HL-60 (cell line): ENCODE results near the gene SLC12A8.

Experiments used
- DNase-seq, 2 experiments: peaks; one replicate each; pipeline ENCODE4 v3.0.0-alpha.2; 2010 to 2020; ENCODE audit warnings: low read depth in 1 of 2, low spot score in 1 of 2
- H3K27ac ChIP-seq: fragments of 250-450 bp; sonication (Bioruptor Pico); replicated peaks from 2 replicates; pipeline ENCODE4 v1.5.1; 2020; ENCODE audit warnings: mild to moderate bottlenecking, moderate library complexity
- H3K27me3 ChIP-seq: fragments of 250-450 bp; sonication (Bioruptor Pico); 2 replicates; pipeline ENCODE4 v1.5.1; 2021; ENCODE audit warnings: mild to moderate bottlenecking, moderate library complexity; ENCODE audit not compliant: insufficient read depth, poor library complexity, severe bottlenecking
- H3K4me3 ChIP-seq: replicated peaks from 2 replicates; pipeline ENCODE4 v1.5.1; 2011; ENCODE audit warnings: mild to moderate bottlenecking, control low read depth, low read length; ENCODE audit not compliant: insufficient read depth
- GABPA ChIP-seq: IDR thresholded peaks from 2 replicates; pipeline ENCODE4 v1.6.1; 2012; ENCODE audit warnings: low read depth
- POLR2AphosphoS5 ChIP-seq: IDR thresholded peaks from 2 replicates; pipeline ENCODE4 v1.6.1; 2012; ENCODE audit warnings: low read depth
- SPI1 ChIP-seq: IDR thresholded peaks from 2 replicates; pipeline ENCODE4 v1.6.1; 2012; ENCODE audit warnings: low read depth, mild to moderate bottlenecking, borderline replicate concordance
- TF ChIP-seq, protein P1 (sequence below): IDR thresholded peaks from 2 replicates; pipeline ENCODE4 v1.6.1; 2012; ENCODE audit warnings: low read depth; ENCODE audit not compliant: insufficient replicate concordance
- TF ChIP-seq, protein P2 (sequence below): IDR thresholded peaks from one replicate; pipeline ENCODE4 v1.5.1; 2011; ENCODE audit warnings: low read length, control low read depth, inconsistent platforms; ENCODE audit not compliant: insufficient read depth

The SLC12A8 gene

DNA sequence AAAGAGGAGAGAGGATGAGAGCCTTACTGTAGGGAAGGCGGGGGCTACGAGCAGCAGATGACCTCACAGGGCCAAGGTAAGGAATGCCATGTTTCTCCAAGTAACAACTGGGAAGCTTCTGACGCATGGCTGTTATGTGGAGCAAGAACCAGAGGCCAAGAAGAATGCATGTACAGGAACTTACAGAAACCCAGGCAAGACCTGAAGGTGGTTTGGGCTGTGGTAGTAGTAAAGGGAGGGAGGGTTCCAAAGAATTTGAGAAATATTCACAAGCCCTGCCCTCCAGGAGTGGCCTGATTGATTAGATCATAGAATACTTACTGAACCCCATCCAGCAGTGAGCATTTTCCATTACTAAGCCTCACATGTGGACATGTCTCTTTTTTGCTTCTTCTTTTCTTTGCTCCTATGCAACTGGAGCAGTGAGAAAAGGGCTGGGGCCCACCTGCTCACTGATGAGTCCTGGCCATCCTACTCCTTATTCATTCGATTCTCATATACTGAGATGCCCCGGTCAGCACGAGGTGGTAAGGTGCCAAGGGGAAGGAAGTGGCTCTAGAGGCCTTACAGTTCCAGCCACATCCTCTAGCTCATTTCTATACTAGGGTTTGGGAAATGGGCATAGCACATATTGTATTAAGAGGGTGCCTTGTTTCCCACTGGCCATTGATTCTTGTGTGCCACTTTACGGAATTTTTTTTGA, 8.3 kb upstream of the SLC12A8 start:
- no peak overlapping the region for H3K4me3 ChIP-seq

DNA sequence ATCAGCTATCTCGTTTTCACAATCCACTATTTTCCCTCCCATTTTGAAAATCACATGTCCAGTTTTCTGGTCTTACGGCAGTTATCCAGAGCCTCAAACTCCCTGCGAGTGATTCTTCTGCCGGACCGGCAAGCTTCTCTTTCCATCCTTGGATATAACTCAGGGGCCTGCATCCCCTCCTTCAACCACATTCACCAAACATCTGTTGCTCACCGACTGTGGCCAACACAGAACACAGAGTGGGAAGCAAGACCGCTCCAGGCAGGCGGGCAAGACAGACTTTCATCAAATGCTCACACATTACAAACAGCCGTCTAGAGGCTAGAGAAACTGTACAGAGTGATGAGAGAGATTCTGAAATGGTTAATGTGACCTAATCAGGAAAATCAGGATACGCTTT, 7.6 kb upstream of the SLC12A8 start:
- no peaks in the 10 kb centered on the region for H3K27me3 ChIP-seq
- H3K27ac ChIP-seq: no peak overlapping the region
- no peak overlapping the region for H3K4me3 ChIP-seq
- no peak for TF ChIP-seq SPI1
- no peak for DNase-seq

More for the DNA sequence above, 8.3 kb upstream of the SLC12A8 start:
- no peak for DNase-seq
- TF ChIP-seq GABPA (no peak), POLR2AphosphoS5 (no peak), SPI1 (no peak)
- TF ChIP-seq, protein P1, sequence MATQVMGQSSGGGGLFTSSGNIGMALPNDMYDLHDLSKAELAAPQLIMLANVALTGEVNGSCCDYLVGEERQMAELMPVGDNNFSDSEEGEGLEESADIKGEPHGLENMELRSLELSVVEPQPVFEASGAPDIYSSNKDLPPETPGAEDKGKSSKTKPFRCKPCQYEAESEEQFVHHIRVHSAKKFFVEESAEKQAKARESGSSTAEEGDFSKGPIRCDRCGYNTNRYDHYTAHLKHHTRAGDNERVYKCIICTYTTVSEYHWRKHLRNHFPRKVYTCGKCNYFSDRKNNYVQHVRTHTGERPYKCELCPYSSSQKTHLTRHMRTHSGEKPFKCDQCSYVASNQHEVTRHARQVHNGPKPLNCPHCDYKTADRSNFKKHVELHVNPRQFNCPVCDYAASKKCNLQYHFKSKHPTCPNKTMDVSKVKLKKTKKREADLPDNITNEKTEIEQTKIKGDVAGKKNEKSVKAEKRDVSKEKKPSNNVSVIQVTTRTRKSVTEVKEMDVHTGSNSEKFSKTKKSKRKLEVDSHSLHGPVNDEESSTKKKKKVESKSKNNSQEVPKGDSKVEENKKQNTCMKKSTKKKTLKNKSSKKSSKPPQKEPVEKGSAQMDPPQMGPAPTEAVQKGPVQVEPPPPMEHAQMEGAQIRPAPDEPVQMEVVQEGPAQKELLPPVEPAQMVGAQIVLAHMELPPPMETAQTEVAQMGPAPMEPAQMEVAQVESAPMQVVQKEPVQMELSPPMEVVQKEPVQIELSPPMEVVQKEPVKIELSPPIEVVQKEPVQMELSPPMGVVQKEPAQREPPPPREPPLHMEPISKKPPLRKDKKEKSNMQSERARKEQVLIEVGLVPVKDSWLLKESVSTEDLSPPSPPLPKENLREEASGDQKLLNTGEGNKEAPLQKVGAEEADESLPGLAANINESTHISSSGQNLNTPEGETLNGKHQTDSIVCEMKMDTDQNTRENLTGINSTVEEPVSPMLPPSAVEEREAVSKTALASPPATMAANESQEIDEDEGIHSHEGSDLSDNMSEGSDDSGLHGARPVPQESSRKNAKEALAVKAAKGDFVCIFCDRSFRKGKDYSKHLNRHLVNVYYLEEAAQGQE: no peak
- TF ChIP-seq, protein P2, sequence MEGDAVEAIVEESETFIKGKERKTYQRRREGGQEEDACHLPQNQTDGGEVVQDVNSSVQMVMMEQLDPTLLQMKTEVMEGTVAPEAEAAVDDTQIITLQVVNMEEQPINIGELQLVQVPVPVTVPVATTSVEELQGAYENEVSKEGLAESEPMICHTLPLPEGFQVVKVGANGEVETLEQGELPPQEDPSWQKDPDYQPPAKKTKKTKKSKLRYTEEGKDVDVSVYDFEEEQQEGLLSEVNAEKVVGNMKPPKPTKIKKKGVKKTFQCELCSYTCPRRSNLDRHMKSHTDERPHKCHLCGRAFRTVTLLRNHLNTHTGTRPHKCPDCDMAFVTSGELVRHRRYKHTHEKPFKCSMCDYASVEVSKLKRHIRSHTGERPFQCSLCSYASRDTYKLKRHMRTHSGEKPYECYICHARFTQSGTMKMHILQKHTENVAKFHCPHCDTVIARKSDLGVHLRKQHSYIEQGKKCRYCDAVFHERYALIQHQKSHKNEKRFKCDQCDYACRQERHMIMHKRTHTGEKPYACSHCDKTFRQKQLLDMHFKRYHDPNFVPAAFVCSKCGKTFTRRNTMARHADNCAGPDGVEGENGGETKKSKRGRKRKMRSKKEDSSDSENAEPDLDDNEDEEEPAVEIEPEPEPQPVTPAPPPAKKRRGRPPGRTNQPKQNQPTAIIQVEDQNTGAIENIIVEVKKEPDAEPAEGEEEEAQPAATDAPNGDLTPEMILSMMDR: no peak
- Histone ChIP-seq H3K27me3 (no peaks in the 10 kb centered on the region), H3K27ac (no peak overlapping the region)

DNA sequence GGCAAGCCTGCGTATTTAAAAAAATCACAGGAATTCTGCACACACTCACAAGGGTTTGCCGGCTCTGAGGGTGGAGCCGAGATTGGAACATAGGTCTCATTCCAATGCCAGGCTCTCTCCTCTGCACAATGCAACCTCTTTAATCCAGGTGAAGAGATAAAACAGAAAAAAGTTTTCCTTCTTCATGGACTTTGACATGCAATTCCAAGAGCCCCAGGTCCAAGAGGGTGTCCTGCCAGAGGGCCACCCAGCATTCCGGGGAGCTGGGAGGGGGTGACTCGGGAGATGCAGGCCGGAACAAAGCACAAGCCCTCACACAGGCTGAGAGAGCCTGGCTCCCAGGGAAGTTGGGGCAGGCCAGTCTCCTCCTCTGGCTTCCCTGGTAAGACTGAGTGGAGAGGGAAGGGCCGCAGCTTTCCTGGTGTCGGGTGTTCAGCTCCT, 6.7 kb upstream of the SLC12A8 start:
- Histone ChIP-seq H3K4me3 (no peak overlapping the region), H3K27me3 (no peaks in the 10 kb centered on the region), H3K27ac (no peak overlapping the region)
- DNase-seq: no peak
- TF ChIP-seq SPI1 (no peak), GABPA (no peak), POLR2AphosphoS5 (no peak)
- TF ChIP-seq, protein P1: no peak
- TF ChIP-seq, protein P2: no peak

DNA sequence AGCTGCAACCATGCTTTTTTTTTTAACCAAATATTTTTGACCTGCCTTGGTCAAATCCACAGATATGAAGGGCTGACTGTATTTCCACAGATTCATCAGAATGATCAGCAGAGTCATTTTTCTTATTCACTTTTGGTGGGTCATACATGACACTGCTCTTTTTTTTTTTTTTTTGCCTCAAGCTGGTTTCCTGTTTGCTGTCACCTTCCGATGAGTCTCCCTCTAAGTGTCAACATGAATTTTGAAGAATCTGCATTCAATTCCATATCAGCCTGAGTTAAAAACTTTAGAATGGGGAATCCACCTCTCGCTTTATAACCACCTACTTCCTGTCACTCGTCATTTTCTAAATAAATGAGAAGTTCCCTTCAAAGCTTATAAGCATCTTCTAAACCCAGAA, 2.2 kb upstream of the SLC12A8 start:
- Histone ChIP-seq H3K27me3 (peaks cover 20% of the 10 kb centered on the region), H3K27ac (no peak overlapping the region), H3K4me3 (no peak overlapping the region)
- TF ChIP-seq, protein P1: no peak
- TF ChIP-seq, protein P2: no peak
- TF ChIP-seq POLR2AphosphoS5 (no peak), SPI1 (no peak), GABPA (no peak)
- no peak for DNase-seq
